A673 (cell line): ENCODE measurements around the gene PDZD4. TPM values are rescaled to one million over a fixed set of nuclear protein-coding genes. Genes with fewer than 3 reads are reported as not detected.

Source experiments
- BruUV-seq: library from RNA; stranded (reverse); fragments of 400-500 nt; replicated peaks from 2 replicates; lab custom pipeline; 2021; lab: Mats Ljungman, UMichigan
- CTCF ChIA-PET: fragments of 300-600 bp; sonication (Branson Sonifier 250); formaldehyde crosslinking; loops from one replicate; lab custom pipeline; 2022; ENCODE audit warnings: antibody characterized with exemption; lab: Charles Lee
- POLR2A ChIA-PET: fragments of 300-600 bp; sonication (Branson Sonifier 250); formaldehyde crosslinking; loops from one replicate; lab custom pipeline; 2022; ENCODE audit warnings: antibody characterized with exemption; ENCODE audit not compliant: low non-redundant PET; lab: Charles Lee
- DNase-seq: peaks from one replicate; pipeline ENCODE4 v3.0.0-alpha.2; 2015; ENCODE audit warnings: low spot score
- H3K27ac ChIP-seq: fragments of 200-600 bp; sonication (generic); 2 replicates; pipeline ENCODE4 v1.5.1; 2016; ENCODE audit warnings: mixed run types, low read depth, mild to moderate bottlenecking, mixed read lengths, antibody characterized with exemption, low read length; ENCODE audit not compliant: poor library complexity, severe bottlenecking
- H3K27me3 ChIP-seq: fragments of 200-600 bp; sonication (generic); replicated peaks from 2 replicates; pipeline ENCODE4 v1.6.1; 2017; ENCODE audit warnings: mixed run types, low read depth, mild to moderate bottlenecking, mixed read lengths, antibody characterized with exemption, low read length; ENCODE audit not compliant: insufficient read depth, poor library complexity
- H3K36me3 ChIP-seq: fragments of 200-600 bp; sonication (generic); 2 replicates; pipeline ENCODE4 v1.6.1; 2016; ENCODE audit warnings: mixed run types, mild to moderate bottlenecking, mixed read lengths, antibody characterized with exemption, low read length; ENCODE audit not compliant: insufficient read depth, poor library complexity, severe bottlenecking
- H3K4me1 ChIP-seq: fragments of 200-600 bp; sonication (generic); 2 replicates; pipeline ENCODE4 v1.6.1; 2017; ENCODE audit warnings: mixed run types, mild to moderate bottlenecking, mixed read lengths, antibody characterized with exemption, low read length; ENCODE audit not compliant: insufficient read depth, poor library complexity, severe bottlenecking
- H3K4me3 ChIP-seq: fragments of 200-600 bp; sonication (generic); 2 replicates; pipeline ENCODE4 v1.5.1; 2016; ENCODE audit warnings: low read depth, mixed run types, mild to moderate bottlenecking, mixed read lengths, low read length; ENCODE audit not compliant: poor library complexity, severe bottlenecking
- H3K9me3 ChIP-seq: fragments of 200-600 bp; sonication (generic); 2 replicates; pipeline ENCODE4 v1.6.1; 2016; ENCODE audit warnings: mixed run types, low read depth, mild to moderate bottlenecking, mixed read lengths, antibody characterized with exemption, low read length; ENCODE audit not compliant: poor library complexity, severe bottlenecking
- EZH2 ChIP-seq: fragments of 200-600 bp; sonication (generic); IDR thresholded peaks from 2 replicates; pipeline ENCODE4 v1.6.1; 2017; ENCODE audit warnings: borderline replicate concordance, low read depth, mild to moderate bottlenecking, mixed read lengths, antibody characterized with exemption, low read length; ENCODE audit not compliant: poor library complexity, severe bottlenecking
- intact Hi-C: fragments of 100-400 bp; cut with micrococcal nuclease; formaldehyde crosslinking; loops from one replicate; pipeline ENCODE4 v1.10.0; 2022; ENCODE audit not compliant: unreplicated experiment
- total RNA-seq: library from RNA; stranded (reverse); gene quantifications from 2 replicates; pipeline ENCODE4 v1.2.3, GENCODE V29; 2021
- TF ChIP-seq, protein P1 (sequence below): fragments of 300-800, 200-600 bp; sonication (generic); conservative IDR thresholded peaks from 2 replicates; pipeline ENCODE4 v1.5.1; 2017; ENCODE audit warnings: low read depth, mild to moderate bottlenecking, antibody characterized with exemption, low read length, moderate library complexity, mixed read lengths

PDZD4 gene
- total RNA-seq, 1 experiment from 2014 or later = 2.6 TPM

DNA sequence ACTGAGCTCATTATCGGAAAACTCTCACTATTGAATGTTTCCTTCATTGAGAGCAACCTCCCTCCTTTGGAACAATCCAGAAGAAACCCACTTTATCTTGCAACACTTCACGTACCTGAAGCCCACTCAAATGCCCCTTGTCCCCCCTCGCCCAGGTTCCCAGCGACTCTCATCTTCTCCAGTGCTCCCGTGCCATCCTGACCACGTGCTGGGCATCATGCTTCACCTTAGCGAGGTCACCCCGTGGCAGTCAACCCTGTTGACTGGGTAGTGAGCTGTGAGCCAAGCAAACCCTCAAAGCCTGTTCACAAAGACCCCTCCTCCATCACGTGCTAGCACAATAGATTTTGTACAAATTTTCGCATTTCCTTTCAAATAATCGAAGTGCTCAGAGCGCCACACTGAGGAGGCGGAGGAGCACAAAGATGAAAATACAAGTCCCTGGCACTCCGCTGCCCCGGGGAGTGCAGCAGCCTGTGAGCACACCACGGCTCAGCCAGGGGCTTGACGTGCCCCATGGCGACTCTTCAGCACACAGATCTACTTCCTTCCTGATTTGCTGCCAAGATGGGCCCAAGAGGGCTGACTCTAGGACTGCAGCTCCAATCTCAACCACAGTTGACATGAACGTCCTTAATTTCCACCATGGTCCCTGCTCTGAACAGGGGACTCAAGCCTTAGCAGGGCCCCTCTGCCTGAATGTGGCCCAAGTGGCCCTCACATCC is 15.6 kb downstream of the PDZD4 start:
- TF ChIP-seq, protein P1, sequence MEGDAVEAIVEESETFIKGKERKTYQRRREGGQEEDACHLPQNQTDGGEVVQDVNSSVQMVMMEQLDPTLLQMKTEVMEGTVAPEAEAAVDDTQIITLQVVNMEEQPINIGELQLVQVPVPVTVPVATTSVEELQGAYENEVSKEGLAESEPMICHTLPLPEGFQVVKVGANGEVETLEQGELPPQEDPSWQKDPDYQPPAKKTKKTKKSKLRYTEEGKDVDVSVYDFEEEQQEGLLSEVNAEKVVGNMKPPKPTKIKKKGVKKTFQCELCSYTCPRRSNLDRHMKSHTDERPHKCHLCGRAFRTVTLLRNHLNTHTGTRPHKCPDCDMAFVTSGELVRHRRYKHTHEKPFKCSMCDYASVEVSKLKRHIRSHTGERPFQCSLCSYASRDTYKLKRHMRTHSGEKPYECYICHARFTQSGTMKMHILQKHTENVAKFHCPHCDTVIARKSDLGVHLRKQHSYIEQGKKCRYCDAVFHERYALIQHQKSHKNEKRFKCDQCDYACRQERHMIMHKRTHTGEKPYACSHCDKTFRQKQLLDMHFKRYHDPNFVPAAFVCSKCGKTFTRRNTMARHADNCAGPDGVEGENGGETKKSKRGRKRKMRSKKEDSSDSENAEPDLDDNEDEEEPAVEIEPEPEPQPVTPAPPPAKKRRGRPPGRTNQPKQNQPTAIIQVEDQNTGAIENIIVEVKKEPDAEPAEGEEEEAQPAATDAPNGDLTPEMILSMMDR = no peak
- TF ChIP-seq EZH2 = no peak
- ChIA-PET POLR2A (no interaction called here), CTCF (no interaction called here)
- no peak overlapping the region for H3K4me3 ChIP-seq
- no peaks in the 10 kb centered on the region for H3K9me3 ChIP-seq
- intact Hi-C loops = no loop called here
- no peaks in the 10 kb centered on the region for H3K27me3 ChIP-seq
- no TSS peak for BruUV-seq
- H3K27ac ChIP-seq = no peak overlapping the region
- DNase-seq = no peak
- H3K36me3 ChIP-seq = no peaks in the 10 kb centered on the region
- H3K4me1 ChIP-seq = no peaks in the 10 kb centered on the region

DNA sequence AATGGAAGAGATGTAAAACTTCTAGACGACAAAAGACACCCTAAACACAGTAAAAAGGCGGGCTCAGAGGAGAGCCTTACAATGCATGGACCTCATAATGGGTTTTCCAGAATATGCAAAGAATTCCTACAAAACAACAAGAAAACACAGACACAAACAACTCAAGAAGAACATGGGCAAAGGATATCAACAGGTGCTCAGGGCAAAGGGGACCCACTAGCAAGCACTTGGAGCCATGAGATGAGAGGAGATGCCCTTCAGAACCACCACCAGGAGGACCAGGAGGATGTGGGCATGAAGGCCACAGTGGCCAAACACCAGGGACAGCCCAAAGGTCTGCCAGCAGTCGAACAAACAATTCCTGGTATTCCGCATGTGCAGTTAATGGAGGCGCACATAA is 17.2 kb downstream of the PDZD4 start:
- H3K27me3 ChIP-seq = no peaks in the 10 kb centered on the region
- H3K4me1 ChIP-seq = no peaks in the 10 kb centered on the region
- no TSS peak for BruUV-seq
- ChIA-PET CTCF (no interaction called here), POLR2A (no interaction called here)
- no peak for TF ChIP-seq EZH2
- TF ChIP-seq, protein P1 = no peak
- H3K36me3 ChIP-seq = no peaks in the 10 kb centered on the region
- DNase-seq = no peak
- H3K9me3 ChIP-seq = no peaks in the 10 kb centered on the region
- intact Hi-C loops = no loop called here
- no peak overlapping the region for H3K4me3 ChIP-seq
- no peak overlapping the region for H3K27ac ChIP-seq

DNA sequence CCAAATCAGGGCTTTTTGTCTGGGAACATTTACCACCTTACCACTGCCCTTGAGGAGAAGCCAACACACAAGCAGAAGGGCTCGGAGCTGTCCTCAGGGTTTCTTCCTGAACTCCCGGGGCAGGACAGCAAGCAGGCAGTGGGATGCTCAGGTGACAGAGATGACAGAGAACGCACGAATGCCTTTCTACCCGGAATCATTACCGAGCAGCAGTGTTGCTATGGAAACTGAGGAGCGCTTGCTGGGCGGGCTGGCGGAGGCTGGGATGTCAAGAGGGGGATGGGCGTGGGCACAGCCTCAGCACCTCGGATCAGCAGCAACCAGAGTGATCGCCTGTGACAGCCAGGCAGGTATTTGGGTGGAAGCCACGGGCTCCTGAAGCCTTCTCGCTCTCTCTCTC is 18.1 kb downstream of the PDZD4 start:
- no peak overlapping the region for H3K27ac ChIP-seq
- intact Hi-C loops = no loop called here
- CTCF ChIA-PET = no interaction called here

More for the DNA sequence above, 18.1 kb downstream of the PDZD4 start:
- TF ChIP-seq, protein P1 = no peak
- TF ChIP-seq EZH2 = no peak
- Histone ChIP-seq H3K4me1 (no peaks in the 10 kb centered on the region), H3K9me3 (no peaks in the 10 kb centered on the region), H3K27me3 (no peaks in the 10 kb centered on the region), H3K4me3 (no peak overlapping the region), H3K36me3 (no peaks in the 10 kb centered on the region)
- DNase-seq = no peak
- no TSS peak for BruUV-seq
- POLR2A ChIA-PET = no interaction called here
